Hepatocyte (in vitro differentiated cells): ENCODE results near the gene BRD3. TPM values are rescaled to one million over a fixed set of nuclear protein-coding genes. Genes with fewer than 3 reads are reported as not detected.
"Not testable (repeated sequence)": the region's sequence is repeated elsewhere in the genome, so short reads cannot be mapped to it uniquely, and the experiment has no call there.

Experiments
- DNase-seq: peaks from one replicate; pipeline ENCODE4 v3.0.0-alpha.2; 2016; ENCODE audit warnings: low spot score
- H2AFZ ChIP-seq: fragments of 200-600 bp; sonication (generic); 2 replicates; pipeline ENCODE4 v1.6.0; 2016; ENCODE audit warnings: antibody characterized with exemption, mild to moderate bottlenecking
- H3K27ac ChIP-seq: fragments of 200-600 bp; sonication (generic); 2 replicates; pipeline ENCODE4 v1.5.1; 2016; ENCODE audit warnings: mild to moderate bottlenecking
- H3K27me3 ChIP-seq: fragments of 200-600 bp; sonication (generic); 2 replicates; pipeline ENCODE4 v1.6.1; 2016
- H3K36me3 ChIP-seq: fragments of 200-600 bp; sonication (generic); replicated peaks from 2 replicates; pipeline ENCODE4 v1.5.1; 2016; ENCODE audit warnings: low read depth; ENCODE audit not compliant: insufficient read depth
- H3K4me1 ChIP-seq: fragments of 200-600 bp; sonication (generic); 2 replicates; pipeline ENCODE4 v1.5.1; 2016; ENCODE audit warnings: mild to moderate bottlenecking, moderate library complexity; ENCODE audit not compliant: insufficient read depth
- H3K4me2 ChIP-seq: fragments of 200-600 bp; sonication (generic); 2 replicates; pipeline ENCODE4 v1.6.0; 2016
- H3K4me3 ChIP-seq: fragments of 200-600 bp; sonication (generic); 2 replicates; pipeline ENCODE4 v1.5.1; 2016; ENCODE audit warnings: mild to moderate bottlenecking
- H3K79me2 ChIP-seq: fragments of 200-600 bp; sonication (generic); 2 replicates; pipeline ENCODE4 v1.6.0; 2017; ENCODE audit warnings: mild to moderate bottlenecking
- H3K9me2 ChIP-seq: fragments of 200-600 bp; sonication (generic); replicated peaks from 2 replicates; pipeline ENCODE4 v1.6.0; 2017; ENCODE audit warnings: mild to moderate bottlenecking; ENCODE audit not compliant: insufficient read depth
- H3K9me3 ChIP-seq: fragments of 200-600 bp; sonication (generic); 2 replicates; pipeline ENCODE4 v1.5.1; 2016; ENCODE audit warnings: low read depth, mild to moderate bottlenecking
- H4K20me1 ChIP-seq: fragments of 200-600 bp; sonication (generic); 2 replicates; pipeline ENCODE4 v1.6.0; 2016; ENCODE audit warnings: mild to moderate bottlenecking; ENCODE audit not compliant: insufficient read depth, poor library complexity, severe bottlenecking
- CTCF ChIP-seq: fragments of 200-600 bp; sonication (generic); IDR thresholded peaks from 2 replicates; pipeline ENCODE4 v1.5.1; 2016; ENCODE audit warnings: antibody characterized with exemption, mild to moderate bottlenecking; ENCODE audit not compliant: poor library complexity
- EZH2 ChIP-seq: fragments of 200-600 bp; sonication (generic); IDR thresholded peaks from 2 replicates; pipeline ENCODE4 v1.6.1; 2016; ENCODE audit warnings: antibody characterized with exemption, mild to moderate bottlenecking, borderline replicate concordance
- EZH2phosphoT487 ChIP-seq: fragments of 200-600 bp; sonication (generic); IDR thresholded peaks from one replicate; pipeline ENCODE4 v1.6.1; 2018; ENCODE audit warnings: antibody characterized with exemption, mild to moderate bottlenecking, low read depth, moderate library complexity; ENCODE audit not compliant: unreplicated experiment, severe bottlenecking
- WGBS: methylation state at CpG from one replicate; pipeline ENCODE4 v1.1.6; 2016; ENCODE audit warnings: low lambda C conversion rate; ENCODE audit errors: missing lambda C conversion rate; 5-methylcytosine and 5-hydroxymethylcytosine counted together
- polyA plus RNA-seq: library from polyadenylated mRNA; unstranded; fragments of >200 nt; fragmentation: Nextera tagmentation; extraction: Ambion mirVana; gene quantifications from 2 replicates; pipeline ENCODE4 v1.2.1, GENCODE V29; 2016
- total RNA-seq: library from RNA; depleted of rRNA; stranded (reverse); fragments of >200 nt; gene quantifications from 2 replicates; pipeline ENCODE4 v1.2.3, GENCODE V29; 2014

BRD3 gene
- total and polyA plus RNA-seq, 2 experiments from 2014 or later, result 9.0 to 29.6 TPM

GRCh38 chr9:134085674-134086073, 17.8 kb upstream of the BRD3 start:
- H3K9me3 ChIP-seq, result no peaks in the 10 kb centered on the region
- H3K79me2 ChIP-seq, result no peaks in the 10 kb centered on the region
- H3K27me3 ChIP-seq, result no peaks in the 10 kb centered on the region
- 95% methylated on average over 2 of the region's 2 CpGs for whole genome bisulfite sequencing
- H4K20me1 ChIP-seq, result no peaks in the 10 kb centered on the region
- no peak overlapping the region for H3K27ac ChIP-seq
- no peak for DNase-seq
- H3K9me2 ChIP-seq, result no peaks in the 10 kb centered on the region
- H3K36me3 ChIP-seq, result no peaks in the 10 kb centered on the region
- H3K4me3 ChIP-seq, result no peak overlapping the region
- H3K4me2 ChIP-seq, result no peak overlapping the region
- no peak for TF ChIP-seq EZH2phosphoT487
- no peak for TF ChIP-seq CTCF
- TF ChIP-seq EZH2, result no peak
- no peaks in the 10 kb centered on the region for H3K4me1 ChIP-seq
- no peak overlapping the region for H2AFZ ChIP-seq

- H4K20me1 ChIP-seq, result no peaks in the 10 kb centered on the region
- H3K9me3 ChIP-seq, result no peaks in the 10 kb centered on the region
- H3K27ac ChIP-seq, result no peak overlapping the region
- H3K4me1 ChIP-seq, result no peaks in the 10 kb centered on the region
- H3K27me3 ChIP-seq, result no peaks in the 10 kb centered on the region
- no peak overlapping the region for H3K4me2 ChIP-seq
- H3K36me3 ChIP-seq, result no peaks in the 10 kb centered on the region
- no peaks in the 10 kb centered on the region for H3K79me2 ChIP-seq
- H3K4me3 ChIP-seq, result no peak overlapping the region
- TF ChIP-seq EZH2phosphoT487 (no peak), CTCF (no peak), EZH2 (no peak)
- no peaks in the 10 kb centered on the region for H3K9me2 ChIP-seq
- no peak for DNase-seq
- H2AFZ ChIP-seq, result no peak overlapping the region
- 89% methylated on average over 2 of the region's 2 CpGs for WGBS
Observed at GRCh38 chr9:134083451-134083850, 15.6 kb upstream of the BRD3 start.

- H3K4me3 ChIP-seq, result no peak overlapping the region
- WGBS, result 0% methylated on average over 1 of the region's 1 CpG
- TF ChIP-seq CTCF, result no peak
- TF ChIP-seq EZH2phosphoT487, result no peak
- no peak for TF ChIP-seq EZH2
- no peak overlapping the region for H3K4me2 ChIP-seq
- H3K27me3 ChIP-seq, result no peaks in the 10 kb centered on the region
- H3K79me2 ChIP-seq, result no peaks in the 10 kb centered on the region
- H2AFZ ChIP-seq, result no peak overlapping the region
- H3K36me3 ChIP-seq, result no peaks in the 10 kb centered on the region
- no peaks in the 10 kb centered on the region for H3K9me2 ChIP-seq
- H3K27ac ChIP-seq, result no peak overlapping the region
- no peaks in the 10 kb centered on the region for H3K9me3 ChIP-seq
- no peaks in the 10 kb centered on the region for H3K4me1 ChIP-seq
- no peaks in the 10 kb centered on the region for H4K20me1 ChIP-seq
- DNase-seq, result no peak
Observed at GRCh38 chr9:134076644-134077043, 8.8 kb upstream of the BRD3 start.

GRCh38 chr9:134075689-134076088, 7.9 kb upstream of the BRD3 start:
- H3K79me2 ChIP-seq, H3K4me1 ChIP-seq, DNase-seq, H3K9me3 ChIP-seq, H4K20me1 ChIP-seq, H3K27ac ChIP-seq, H3K4me3 ChIP-seq, H3K4me2 ChIP-seq, H3K27me3 ChIP-seq, H3K36me3 ChIP-seq, H3K9me2 ChIP-seq, H2AFZ ChIP-seq: not testable (repeated sequence)
- 98% methylated on average over 9 of the region's 31 CpGs for WGBS
